Activated B cell treated with CpG ODN at 0.5 μM for 24 hours (primary cell): ENCODE data around the gene GPD1L. TPM values are rescaled to one million over a fixed set of nuclear protein-coding genes. Genes with fewer than 3 reads are reported as not detected.
"Not testable (repeated sequence)": the region's sequence is repeated elsewhere in the genome, so short reads cannot be mapped to it uniquely, and the experiment has no call there.

Experiments
- ATAC-seq: fragments of 200-7000 bp; cut with Tn5 transposase; one replicate; pipeline ENCODE4 v1.10.0; 2021; ENCODE audit warnings: low read depth, mild to moderate bottlenecking, moderate library complexity
- CTCF ChIA-PET: fragments of 350-600 bp; sonication (Branson Sonifier 250); formaldehyde crosslinking; loops from one replicate; lab custom pipeline; 2021; ENCODE audit warnings: antibody characterized with exemption; lab: Charles Lee
- POLR2A ChIA-PET: fragments of 350-600 bp; sonication (Branson Sonifier 250); formaldehyde crosslinking; loops from one replicate; lab custom pipeline; 2021; ENCODE audit warnings: antibody characterized with exemption; lab: Charles Lee
- DNase-seq: peaks from one replicate; pipeline ENCODE4 v3.0.0; 2022
- H3K27ac Mint-ChIP-seq: one replicate; pipeline ENCODE4 v1.8.0; 2020; ENCODE audit warnings: mixed read lengths
- H3K27me3 Mint-ChIP-seq: one replicate; pipeline ENCODE4 v1.8.0; 2021; ENCODE audit warnings: mixed read lengths
- H3K36me3 Mint-ChIP-seq: one replicate; pipeline ENCODE4 v1.8.0; 2021; ENCODE audit warnings: low read depth, mixed read lengths
- H3K4me1 Mint-ChIP-seq: one replicate; pipeline ENCODE4 v1.8.0; 2021; ENCODE audit warnings: mixed read lengths
- H3K4me3 Mint-ChIP-seq: one replicate; pipeline ENCODE4 v1.8.0; 2020; ENCODE audit warnings: mild to moderate bottlenecking, mixed read lengths
- H3K9me3 Mint-ChIP-seq: one replicate; pipeline ENCODE4 v1.8.0; 2020; ENCODE audit warnings: mixed read lengths
- CTCF ChIP-seq: fragments of 200-600 bp; IDR thresholded peaks from one replicate; pipeline ENCODE4 v1.8.0; 2022; ENCODE audit warnings: antibody characterized with exemption, mild to moderate bottlenecking
- intact Hi-C: fragments of 100-400 bp; cut with micrococcal nuclease; formaldehyde crosslinking; loops from one replicate; pipeline ENCODE4 v1.15.1; 2024
- total RNA-seq: library from RNA; stranded (reverse); gene quantifications from 2 replicates; pipeline ENCODE4 v1.2.3, GENCODE V29; 2022

Gene GPD1L
- 8.2 and 9.6 TPM in 2 replicates for total RNA-seq

GRCh38 chr3:32106132-32106928, at the start of gene GPD1L:
Gene GPD1L (plus strand): TSS chr3:32106620. CDS start chr3:32106712, 92 bp downstream.
- CTCF ChIA-PET = no interaction called here
- intact Hi-C loops = loop anchor here (1.0 to 10.0 kb wide), 6 partner anchors 8 to 1338 kb away; partner anchors contain the start of genes OSBPL10, STT3B, UBP1 and ZNF860
- peak; percentile 93 for DNase-seq
- H3K36me3 Mint-ChIP-seq = peaks cover 9% of the 10 kb centered on the region
- H3K4me1 Mint-ChIP-seq = peaks cover 18% of the 10 kb centered on the region
- no peak for TF ChIP-seq CTCF
- H3K27ac Mint-ChIP-seq = peak within 1 kb of the TSS; percentile 87
- H3K27me3 Mint-ChIP-seq = no peaks in the 10 kb centered on the region
- peak within 1 kb of the TSS; percentile 96 for H3K4me3 Mint-ChIP-seq
- POLR2A ChIA-PET = interaction anchor here (0.5 to 1.2 kb wide), 4 partner anchors 124 to 574 kb away, joined by 3 to 6 read pairs (median 4); partner anchors contain the start of genes STT3B and ZNF860
- peak; percentile 99 for ATAC-seq
- H3K9me3 Mint-ChIP-seq = peaks cover 9% of the 10 kb centered on the region

GRCh38 chr3:32058465-32058864, 48.0 kb upstream of the GPD1L start:
- H3K4me3 Mint-ChIP-seq, H3K36me3 Mint-ChIP-seq, ATAC-seq, CTCF ChIA-PET, intact Hi-C loops, POLR2A ChIA-PET, H3K27ac Mint-ChIP-seq, H3K27me3 Mint-ChIP-seq, DNase-seq, H3K9me3 Mint-ChIP-seq: not testable (repeated sequence)
- H3K4me1 Mint-ChIP-seq = peaks cover 10% of the 10 kb centered on the region

GRCh38 chr3:32062950-32063582, 43.4 kb upstream of the GPD1L start:
- intact Hi-C loops = no loop called here
- peaks cover 10% of the 10 kb centered on the region for H3K4me1 Mint-ChIP-seq
- no peak overlapping the region for H3K27ac Mint-ChIP-seq
- H3K36me3 Mint-ChIP-seq = no peaks in the 10 kb centered on the region
- no peak for ATAC-seq
- no peak for DNase-seq
- ChIA-PET CTCF (no interaction called here), POLR2A (no interaction called here)
- H3K9me3 Mint-ChIP-seq = no peaks in the 10 kb centered on the region
- TF ChIP-seq CTCF = no peak
- H3K27me3 Mint-ChIP-seq = no peaks in the 10 kb centered on the region
- H3K4me3 Mint-ChIP-seq = no peak overlapping the region

- TF ChIP-seq CTCF = no peak
- no peak overlapping the region for H3K27ac Mint-ChIP-seq
- H3K4me1 Mint-ChIP-seq = no peaks in the 10 kb centered on the region
- DNase-seq (no peak), ATAC-seq (no peak)
- H3K4me3 Mint-ChIP-seq = no peak overlapping the region
- ChIA-PET POLR2A (no interaction called here), CTCF (no interaction called here)
- H3K9me3 Mint-ChIP-seq = no peaks in the 10 kb centered on the region
- intact Hi-C loops = no loop called here
- no peaks in the 10 kb centered on the region for H3K36me3 Mint-ChIP-seq
- no peaks in the 10 kb centered on the region for H3K27me3 Mint-ChIP-seq
These were observed 39.7 kb upstream of the GPD1L start for GRCh38 chr3:32066686-32067085.

GRCh38 chr3:32074194-32074593, 32.2 kb upstream of the GPD1L start:
- H3K27me3 Mint-ChIP-seq, POLR2A ChIA-PET, H3K27ac Mint-ChIP-seq, H3K36me3 Mint-ChIP-seq, CTCF ChIA-PET, H3K4me3 Mint-ChIP-seq, ATAC-seq, DNase-seq, H3K9me3 Mint-ChIP-seq, intact Hi-C loops: not testable (repeated sequence)
- H3K4me1 Mint-ChIP-seq = peaks cover 19% of the 10 kb centered on the region

GRCh38 chr3:32076566-32076965, 29.9 kb upstream of the GPD1L start:
- Mint-ChIP-seq H3K36me3 (no peaks in the 10 kb centered on the region), H3K27me3 (no peaks in the 10 kb centered on the region), H3K27ac (no peak overlapping the region), H3K9me3 (peaks cover 4% of the 10 kb centered on the region), H3K4me1 (peaks cover 31% of the 10 kb centered on the region), H3K4me3 (no peak overlapping the region)
- no peak for DNase-seq
- intact Hi-C loops = no loop called here
- POLR2A ChIA-PET = no interaction called here
- no peak for TF ChIP-seq CTCF
- no peak for ATAC-seq
- CTCF ChIA-PET = no interaction called here
